NCI-H2227 treated with DMSO at 0.1 percent for 48 hours (cell line): ENCODE measurements around the gene LRRC63.
"Not testable (repeated sequence)": the region's sequence is repeated elsewhere in the genome, so short reads cannot be mapped to it uniquely, and the experiment has no call there.

Experiments
- DNase-seq: peaks from one replicate; lab custom pipeline; 2025; lab: John Stamatoyannopoulos, UW

Gene LRRC63

DNA sequence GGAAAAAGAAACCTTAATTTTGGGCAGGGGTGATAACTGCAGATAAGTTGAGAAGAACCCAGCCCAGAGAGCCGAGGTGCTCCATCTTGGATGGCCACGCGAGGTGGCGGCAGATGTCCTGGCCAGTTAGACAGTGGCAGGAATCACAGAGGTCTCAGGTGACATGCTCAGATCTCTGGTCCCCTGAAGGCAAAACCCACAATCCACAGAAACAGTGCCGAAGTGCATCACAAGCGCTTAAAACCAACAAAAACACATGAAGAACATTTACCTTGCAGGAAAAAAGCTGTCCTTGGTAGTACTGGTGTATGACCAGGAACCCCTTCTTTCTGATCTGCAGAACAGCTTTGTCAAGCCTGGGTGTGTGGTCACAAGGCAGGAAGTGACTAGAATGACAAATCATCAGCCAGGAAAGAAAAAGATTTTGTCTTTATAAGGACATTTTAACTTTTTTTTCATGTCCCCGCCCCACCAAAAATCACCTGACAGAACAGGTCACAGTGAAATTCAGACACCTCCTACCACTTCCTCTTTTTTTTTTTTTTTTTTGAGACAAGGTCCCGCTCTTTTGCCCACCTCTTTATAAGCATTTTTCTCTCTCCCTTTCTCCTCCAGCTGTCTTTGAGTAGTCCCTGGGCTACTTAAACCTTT, 29.8 kb upstream of the LRRC63 start, which contains the start of gene LCP1:
Gene LCP1 (minus strand): TSS at position 338 of the 651 bp plus-strand sequence. CDS start 22,515 bp downstream, outside the sequence.
- DNase-seq, result no peak

DNA sequence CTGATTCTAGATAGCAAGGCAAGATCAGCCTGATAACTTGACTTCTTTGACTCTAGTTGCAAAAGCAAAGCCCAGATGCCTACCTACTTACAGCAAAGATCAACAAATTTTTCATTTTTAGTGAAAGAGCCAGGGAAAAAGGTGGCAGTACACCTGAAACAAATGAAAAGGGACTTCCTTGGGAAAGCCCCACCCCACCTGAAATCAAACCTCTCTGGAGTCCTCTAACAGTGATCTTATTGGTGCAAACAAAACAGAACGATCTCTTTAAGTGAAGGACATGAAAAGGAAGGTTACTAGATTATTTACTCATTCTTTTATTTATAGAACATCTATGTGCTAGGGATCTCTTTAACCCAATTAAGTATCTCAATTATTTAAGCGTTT, 29.2 kb upstream of the LRRC63 start:
- no peak for DNase-seq

DNA sequence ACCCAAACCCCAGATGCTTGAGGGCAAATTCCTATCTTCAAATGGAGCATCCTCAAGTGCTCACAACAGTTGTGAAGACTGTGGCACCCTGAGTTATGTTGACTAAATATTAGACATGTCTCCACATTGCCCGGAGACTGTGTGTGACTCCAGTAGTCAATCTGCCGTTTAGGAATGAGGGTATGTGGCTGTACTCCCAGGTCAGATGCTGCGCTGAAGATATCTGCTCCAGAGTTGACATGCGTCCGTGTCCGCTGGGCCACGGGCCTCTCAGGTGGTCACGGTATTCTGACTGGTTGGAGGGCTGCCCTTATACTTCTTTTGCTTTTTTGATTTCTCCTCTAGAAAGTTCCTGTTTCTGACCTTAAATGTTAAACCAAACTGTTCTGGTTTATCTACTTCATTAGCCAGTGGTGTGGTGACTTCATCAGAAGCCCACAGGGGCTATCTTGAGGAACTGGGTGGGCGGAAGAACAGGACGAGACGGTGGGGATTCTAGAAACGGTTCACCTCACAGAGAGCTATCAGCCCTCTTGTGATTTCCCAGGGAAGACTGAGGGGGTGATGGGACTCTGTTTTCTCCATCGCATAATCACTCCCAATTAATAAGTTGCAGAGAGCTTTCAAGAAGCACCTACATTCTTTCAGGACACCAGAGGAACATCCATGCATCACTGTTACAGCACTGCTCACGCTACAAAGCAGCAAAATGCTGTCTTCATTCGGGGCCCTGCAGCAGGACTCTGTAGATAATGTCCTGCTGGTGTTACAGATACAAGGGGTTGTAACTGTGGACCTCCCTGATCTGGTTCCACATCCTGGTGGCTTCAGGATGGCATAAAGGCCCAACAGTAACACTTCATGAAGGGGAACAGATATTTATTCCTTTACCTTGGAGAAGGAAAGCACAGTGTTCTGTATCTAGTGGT, 28.4 kb upstream of the LRRC63 start:
- no peak for DNase-seq

DNA sequence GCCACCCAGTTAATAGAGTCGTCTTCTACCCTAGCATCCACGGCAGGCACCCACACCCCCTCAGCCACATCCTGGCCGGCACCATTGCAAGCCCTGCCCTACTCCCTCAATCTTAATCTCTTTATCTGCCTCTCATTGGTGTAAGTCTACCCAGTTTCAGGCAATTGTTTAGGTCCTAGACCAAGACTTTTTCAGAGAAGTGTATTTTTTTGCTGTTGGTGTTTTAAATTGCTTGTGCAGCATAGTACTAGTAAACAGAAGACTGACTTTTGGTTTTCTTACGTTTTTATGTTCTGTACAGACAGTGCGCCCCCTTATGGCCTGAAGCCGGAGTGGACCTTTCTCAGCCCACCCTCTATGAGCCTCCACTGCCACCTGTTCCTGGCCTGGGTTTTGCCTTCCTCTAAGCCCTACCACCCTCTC, 27.4 kb upstream of the LRRC63 start:
- no peak for DNase-seq

DNA sequence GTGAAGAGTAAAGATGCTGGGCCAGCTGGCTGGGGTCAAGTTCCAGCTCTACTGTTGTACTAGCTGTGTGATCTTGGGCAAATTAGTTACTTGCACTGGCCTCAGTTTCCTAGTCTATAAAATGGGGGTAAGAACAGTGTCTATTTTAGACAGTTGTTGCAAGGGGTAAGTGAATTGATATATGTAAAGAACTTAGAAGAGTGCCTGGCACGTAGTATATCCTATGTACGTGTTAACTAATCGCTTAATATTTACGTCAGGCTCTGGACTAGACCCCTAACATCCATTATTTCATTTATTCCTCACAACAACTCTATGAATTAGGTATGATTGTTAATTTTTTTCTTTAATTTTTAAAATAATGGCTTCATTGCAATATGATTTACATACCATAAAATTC, 26.1 kb upstream of the LRRC63 start:
- no peak for DNase-seq

DNA sequence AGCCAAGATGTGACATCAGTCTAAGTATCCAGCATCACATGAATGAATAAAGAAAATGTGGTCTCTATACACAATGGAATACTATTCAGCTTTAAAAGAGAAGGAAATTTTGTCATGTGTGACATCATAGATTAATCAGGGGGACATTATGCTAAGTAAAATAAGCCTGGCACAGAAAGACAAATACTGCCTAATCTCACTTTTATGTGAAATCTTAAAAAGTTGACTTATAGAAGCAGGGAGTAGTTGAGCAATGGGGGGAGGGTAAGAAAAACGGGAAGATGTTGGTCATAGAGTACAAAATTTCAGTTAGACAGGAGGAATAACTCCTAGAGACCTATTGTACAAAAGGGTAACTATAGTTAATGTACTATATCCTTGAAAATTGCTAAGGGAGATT, 19.3 kb upstream of the LRRC63 start:
- DNase-seq, result no peak

DNA sequence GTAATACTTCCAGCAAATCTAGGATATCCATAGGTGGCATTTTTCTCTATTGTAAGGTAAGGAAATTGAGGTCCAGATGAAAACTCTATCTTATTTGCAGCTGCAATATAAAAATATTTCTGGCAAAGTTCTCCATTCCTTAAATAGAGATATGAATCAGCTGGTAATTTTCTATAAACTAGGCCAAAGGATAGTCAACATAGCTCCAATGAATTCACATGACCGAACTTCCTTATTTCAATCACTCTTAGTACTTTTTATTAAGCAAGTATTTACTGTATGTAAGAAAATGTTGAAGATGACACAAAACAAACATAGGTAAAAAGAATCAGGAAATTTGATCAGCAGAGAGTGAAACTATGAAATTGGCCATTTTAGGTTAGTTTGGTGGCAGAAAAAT, 16.7 kb upstream of the LRRC63 start:
- no peak for DNase-seq

DNA sequence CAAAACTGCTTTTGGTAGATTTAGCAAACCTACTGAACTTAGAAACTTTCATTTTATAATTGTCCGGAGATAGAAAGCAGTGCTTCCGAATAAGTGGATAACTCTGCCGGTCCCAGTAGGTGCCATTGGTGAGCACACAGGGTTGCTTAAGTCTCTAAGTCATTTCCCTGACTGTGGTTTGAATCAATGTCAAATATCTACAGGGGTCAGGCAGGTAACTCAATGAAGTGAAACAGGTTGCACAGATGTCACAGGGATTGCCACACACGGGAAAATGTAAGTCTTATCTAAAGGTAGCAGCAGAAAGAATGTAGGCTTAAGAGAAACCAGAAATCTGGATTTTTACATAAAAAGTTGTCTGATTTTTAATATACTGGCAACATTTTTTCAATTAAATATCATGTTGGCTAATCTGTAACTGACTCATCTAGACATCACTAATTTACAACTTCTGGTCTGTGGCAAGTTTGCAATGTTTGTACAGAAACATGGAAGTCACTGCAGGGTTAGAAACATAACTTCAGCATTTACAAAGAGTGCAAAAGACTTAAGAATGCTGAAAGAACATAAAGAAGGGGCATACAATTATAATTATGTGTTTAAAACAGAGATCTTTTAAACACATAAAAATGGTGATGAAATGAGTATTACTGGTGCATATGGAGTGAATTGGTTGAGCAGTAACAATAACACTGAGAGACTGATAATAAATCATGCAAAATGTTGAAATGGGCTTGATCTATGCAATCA, 14.3 kb upstream of the LRRC63 start:
- DNase-seq, result no peak

DNA sequence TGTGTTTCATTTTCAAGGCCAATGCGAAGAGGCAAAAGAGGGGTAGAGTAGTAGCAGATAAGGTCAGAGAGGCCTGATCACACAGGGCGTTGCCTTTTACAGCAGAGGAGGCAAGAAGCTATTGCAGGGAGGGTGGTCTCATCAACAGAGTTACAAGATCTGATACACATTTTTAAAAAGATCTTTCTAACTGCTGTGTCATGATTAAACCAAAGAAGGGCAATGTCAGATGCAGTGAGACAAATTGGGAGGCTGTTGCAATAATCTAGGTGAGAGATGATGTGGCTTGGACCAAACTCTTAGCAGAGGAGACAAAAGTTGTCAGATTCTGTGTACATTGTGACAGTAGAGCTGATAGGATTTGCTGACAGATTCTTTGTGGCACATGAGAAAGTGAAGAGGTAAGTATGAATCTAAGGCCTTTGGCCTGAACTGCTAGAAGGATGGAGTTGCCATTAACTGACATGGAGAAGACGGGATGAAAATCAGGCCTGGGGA, 13.0 kb upstream of the LRRC63 start:
- DNase-seq, result no peak

DNA sequence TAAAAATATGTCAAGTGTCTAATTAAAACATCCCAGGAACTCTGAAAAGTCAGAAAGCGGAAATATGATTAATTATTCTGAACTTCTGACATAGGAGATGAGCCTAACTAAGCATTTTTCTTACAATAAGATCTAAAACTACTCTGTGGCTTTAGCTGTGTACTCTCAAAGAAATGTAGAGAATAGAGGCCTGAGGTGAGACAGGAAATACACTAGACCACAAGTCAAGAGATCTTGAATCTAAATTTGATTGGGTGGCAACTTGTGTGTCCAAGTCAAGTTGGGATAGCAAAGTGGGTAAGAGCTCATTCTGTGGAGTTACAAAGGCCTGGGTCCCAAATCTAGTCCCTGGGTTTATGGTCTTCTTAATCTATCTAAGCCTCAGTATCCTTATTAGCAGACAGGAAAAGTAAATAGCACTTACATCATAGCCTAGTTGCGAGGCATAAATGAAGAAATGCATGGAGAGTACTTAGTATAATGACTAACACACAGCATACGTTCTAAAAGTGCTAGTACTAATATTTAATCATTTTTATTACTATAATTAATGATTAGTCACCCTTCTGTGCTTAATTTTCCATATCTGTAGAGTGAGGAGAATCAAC, 9.4 kb upstream of the LRRC63 start:
- DNase-seq, result no peak

DNA sequence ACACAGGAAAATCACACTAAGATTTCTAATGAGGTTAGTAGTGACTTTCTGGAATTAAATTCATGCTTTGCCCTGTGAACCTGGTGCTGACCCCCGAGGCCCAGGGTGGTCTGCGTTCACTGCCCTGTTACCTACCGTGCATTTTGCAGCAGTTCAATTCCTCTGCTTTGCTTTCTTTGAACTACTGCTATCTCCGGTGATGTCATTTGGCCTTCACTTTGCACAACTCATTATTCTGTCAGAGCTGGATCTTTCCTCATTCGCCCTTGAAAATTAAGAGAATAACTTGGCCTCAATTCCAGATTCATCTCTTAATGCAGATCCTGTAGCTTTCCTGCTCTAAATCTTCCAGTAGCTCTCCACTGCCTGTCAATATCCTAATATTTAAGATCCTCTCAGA, 8.8 kb upstream of the LRRC63 start:
- no peak for DNase-seq

DNA sequence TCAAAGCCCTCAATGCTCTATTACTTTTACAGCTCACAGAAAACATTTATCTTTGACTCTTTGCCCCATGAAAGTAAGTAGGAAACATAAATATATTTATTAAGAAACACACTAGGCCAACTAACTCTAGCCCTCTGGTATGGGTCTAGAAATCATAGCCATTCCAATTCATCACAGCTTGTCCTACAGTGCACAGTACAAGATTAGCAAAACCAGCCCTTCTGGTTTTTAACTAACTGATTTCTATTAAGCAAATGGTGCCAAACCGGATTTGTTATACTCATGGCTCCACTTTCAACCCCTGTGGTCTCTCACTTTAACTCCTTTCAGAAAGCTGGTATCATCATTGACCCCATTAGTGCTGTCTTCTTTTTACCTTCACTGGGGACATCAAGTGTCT, 5.6 kb upstream of the LRRC63 start:
- no peak for DNase-seq

DNA sequence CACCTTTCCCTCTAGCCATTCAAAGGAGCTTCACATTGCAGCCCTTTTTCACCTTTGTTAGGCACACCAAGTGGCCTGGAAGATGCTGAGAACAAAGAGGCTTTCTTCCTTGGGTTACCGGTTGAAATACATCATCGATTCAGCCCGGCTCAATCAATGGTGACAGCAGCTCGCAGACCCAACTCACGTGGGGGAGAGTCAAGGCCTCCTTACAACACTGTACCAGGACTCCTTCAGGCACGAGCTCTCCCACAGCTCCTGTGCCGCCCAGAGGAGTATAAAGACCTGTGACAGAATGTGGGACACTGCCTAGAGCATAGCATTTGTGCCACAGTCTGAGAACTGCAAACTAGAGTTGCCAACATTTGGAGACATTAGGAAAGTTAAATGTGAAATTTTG, 3.9 kb upstream of the LRRC63 start:
- no peak for DNase-seq

DNA sequence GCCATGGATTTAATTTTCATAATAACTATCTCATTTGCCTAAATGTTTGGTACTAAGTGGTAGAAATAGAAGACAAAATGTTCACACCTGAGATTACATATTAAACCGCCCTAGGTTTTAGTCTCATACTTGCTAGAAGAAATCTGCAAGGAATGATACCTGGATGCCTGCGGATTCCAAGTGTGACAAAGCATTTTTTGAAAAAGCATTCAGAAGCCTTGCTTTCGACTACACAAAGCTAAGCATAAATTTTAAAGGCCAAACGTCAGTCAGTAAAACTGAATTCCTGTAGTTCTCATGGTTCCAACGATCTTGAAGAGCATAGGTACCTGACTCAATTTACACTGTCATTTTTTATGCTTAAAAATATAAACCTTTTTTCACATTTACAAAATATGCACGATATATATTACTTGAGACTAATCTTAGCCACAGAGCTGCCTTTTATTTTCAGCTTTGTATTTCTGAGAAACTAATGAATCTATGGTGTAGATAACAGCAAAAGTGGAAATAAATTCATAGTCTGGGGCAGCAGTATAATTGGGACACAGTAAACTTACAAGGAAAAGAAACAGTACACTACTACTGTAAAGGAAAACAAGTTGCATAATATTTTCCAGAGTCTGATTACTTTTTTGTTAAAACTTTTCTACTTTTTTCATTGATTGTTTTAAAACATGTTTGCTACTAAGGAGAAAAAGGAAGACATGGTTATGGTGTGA, 1.2 kb upstream of the LRRC63 start:
- no peak for DNase-seq

DNA sequence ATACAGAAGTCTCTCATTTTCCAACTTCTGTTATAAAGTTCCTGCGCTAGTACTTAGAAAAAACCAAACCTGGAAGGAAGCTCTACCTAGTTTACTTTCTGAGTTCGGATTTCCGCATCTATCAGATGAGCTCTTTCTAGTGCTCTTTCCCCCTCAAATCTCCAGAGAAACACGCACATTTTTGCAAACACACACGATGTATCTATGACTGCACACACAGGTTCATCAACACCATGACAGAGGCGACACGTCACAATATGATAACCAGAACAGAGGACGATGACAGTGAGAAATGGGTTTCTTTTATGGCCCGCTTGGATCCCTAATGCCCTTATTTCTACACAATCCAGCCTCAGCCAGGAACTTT, 629 bp upstream of the LRRC63 start:
- no peak for DNase-seq

DNA sequence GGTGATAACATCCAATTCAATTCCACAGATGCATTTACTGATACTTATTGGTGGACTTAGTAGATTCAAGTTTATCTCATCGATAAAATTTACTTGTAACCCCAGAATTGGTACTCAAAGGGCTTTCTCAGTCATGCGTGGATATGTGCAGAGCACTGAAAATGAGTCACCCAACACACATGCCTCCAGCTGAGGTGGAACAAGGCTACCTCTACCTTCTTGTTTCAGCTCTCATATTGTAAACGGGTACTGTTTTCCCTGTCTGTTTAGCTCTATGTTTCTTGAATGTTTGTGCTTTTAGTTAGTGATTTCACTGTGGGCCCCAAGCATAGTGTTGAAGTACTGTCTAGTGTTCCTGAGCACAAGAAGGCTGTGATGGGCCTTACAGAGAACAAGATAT, 1.5 kb downstream of the LRRC63 start:
- DNase-seq, result no peak

DNA sequence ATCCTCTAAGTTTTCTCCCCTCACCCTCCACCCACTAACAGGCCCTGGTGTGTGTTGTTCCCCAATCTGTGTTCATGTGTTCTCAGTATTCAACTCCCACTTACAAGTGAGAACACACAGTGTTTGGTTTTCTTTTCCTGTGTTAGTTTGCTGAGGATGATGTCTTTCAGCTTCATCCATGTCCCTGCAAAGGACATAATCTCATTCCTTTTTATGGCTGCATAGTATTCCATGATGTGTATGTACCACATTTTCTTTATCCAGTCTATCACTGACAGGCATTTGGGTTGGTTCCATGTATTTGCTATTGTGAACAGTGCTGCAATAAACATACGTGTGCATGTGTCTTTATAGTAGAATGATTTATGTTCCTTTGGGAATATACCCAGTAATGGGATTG, 3.0 kb downstream of the LRRC63 start:
- not testable (repeated sequence) for DNase-seq

DNA sequence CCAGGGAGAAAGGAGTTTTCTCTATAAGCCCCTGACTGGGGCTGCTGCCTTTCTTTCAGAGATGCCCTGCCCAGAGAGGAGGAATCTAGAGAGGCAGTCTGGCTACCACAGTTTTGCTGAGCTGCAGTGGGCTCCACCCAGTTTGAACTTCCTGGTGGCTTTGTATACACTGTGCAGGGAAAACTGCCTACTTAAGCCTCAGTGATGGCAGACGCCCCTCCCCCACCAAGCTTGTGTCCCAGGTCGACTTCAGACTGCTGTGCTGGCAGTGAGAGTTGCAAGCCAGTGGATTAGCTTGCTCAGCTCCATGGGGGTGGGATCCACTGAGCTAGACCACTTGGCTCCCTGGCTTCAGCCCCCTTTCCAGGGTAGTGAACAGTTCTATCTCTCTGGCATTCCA, 8.5 kb downstream of the LRRC63 start:
- not testable (repeated sequence) for DNase-seq

DNA sequence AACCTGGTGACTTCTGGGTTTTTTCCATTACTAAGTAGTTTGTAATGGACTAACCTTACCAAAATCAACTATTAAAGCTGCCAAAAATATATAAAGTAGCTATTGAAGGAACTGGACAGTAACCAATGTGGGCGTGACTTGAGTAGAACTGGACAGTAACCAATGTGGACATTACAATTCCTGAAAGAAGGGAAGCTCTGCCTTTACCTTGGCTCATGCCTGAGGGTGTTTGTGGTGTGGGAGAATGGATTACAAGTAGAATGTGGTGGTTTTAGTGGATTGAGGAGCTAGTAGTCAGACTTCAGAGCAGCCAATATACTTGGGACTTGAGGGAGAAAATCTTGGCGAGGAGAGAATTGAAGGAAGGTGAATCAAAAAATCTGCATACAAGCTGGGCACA, 17.5 kb downstream of the LRRC63 start:
- no peak for DNase-seq

DNA sequence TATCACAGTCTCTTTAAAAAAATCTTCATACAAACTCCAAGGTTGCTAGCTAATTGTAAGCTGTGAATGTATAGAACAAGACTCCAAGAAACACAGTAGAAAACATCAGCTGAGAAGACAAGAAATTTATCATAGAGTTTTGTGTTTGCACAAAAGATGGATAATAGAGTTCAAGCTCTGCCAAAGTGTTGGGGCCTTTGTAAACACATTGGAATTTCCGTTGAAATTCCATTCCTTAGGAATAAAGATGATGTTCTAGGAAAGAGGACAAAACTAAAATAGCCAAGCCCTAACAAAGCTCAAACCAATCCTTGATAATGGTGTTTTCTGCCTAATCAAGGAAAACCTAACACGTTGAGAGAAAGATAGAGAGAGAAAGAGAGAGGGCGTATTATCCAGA, 20.6 kb downstream of the LRRC63 start:
- no peak for DNase-seq

DNA sequence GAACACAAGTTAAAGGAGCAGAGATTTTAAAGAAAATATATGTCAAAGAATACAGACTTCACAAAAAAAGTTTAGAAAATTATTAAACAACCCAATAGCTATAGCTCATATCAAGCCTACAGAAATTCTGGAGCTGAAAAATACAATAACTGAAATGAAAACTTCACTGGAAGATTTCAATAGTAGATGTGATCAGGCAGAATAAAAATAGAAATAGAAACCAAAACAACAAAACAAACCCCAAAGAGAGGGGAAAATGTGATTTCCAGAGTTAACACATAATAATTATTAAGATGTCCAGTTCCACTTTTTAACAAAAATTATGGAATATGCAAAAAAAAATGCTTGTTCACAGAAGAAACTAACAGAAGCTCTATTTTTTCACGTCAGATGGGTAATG, 23.6 kb downstream of the LRRC63 start:
- DNase-seq, result no peak

DNA sequence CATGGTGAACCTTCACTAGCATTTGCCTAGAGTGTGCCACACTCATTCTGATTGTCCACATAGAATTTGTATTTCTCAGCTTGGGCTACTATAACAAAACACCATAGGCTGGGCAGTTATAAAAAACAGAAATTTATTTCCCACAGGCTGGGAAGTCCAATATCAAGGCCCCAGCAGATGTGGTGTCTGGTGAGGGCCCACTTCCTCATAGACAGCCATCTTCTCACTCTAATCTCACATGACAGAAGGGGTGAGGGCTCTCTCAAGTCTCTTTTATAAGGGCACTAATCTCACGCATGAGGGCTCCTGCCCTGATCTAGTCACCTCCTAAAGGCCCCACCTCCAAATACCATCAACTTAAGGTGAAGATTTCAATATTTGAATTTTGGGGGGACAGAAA, 53.6 kb downstream of the LRRC63 start:
- no peak for DNase-seq
